ENCODE data around the gene FLOT1. TPM values are rescaled to one million over a fixed set of nuclear protein-coding genes. Genes with fewer than 3 reads are reported as not detected.

The FLOT1 gene
- total and polyA plus RNA-seq, 9 of the 15 experiments (the other 6 are each of a cell fraction or from before 2014, with no cell fraction given) = 11.7 to 149 (median 118) TPM

DNA sequence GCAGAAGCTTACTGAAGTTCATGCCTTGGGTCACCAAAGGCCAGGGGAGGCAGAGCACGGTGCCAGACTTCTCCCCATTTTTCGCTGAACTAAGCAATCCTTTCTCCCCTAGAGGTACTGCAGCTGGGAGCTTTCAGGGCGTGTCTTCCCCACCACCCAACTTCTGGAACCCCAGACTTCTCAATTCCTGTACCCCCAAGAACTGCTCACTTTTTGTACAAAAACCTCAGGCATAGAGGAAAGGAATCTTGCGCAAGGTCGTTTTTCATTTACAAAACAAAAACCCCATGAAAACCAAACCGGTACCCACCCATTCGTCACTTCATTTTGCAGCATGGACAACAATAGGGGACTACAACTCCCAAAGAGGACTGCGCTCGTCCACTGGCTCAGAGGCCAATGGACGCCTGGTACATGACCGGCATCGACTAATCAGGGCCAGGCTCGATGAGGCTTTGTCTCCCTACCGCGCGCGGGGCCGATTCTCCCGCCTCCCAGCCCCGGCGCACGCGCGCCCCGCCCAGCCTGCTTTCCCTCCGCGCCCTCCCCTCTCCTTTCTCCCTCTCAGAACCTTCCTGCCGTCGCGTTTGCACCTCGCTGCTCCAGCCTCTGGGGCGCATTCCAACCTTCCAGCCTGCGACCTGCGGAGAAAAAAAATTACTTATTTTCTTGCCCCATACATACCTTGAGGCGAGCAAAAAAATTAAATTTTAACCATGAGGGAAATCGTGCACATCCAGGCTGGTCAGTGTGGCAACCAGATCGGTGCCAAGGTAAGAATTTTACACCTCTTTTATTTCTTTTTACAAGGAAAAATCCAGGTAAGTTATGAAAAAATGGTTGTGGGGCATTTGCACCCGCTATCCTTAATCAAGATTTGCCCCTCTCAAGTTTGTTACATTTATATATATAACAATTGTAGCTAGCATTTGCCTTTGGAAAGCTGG is 22.4 kb downstream of the FLOT1 start, which contains the start of gene TUBB (continued):
- TF ChIP-seq GABPB1 (CRISPR knock-in tag; IDR thresholded peaks at IDR 0.05) = 0 out of 2 replicates have a peak, but pooled peaks have one; percentile 30
- TF ChIP-seq, protein P1, sequence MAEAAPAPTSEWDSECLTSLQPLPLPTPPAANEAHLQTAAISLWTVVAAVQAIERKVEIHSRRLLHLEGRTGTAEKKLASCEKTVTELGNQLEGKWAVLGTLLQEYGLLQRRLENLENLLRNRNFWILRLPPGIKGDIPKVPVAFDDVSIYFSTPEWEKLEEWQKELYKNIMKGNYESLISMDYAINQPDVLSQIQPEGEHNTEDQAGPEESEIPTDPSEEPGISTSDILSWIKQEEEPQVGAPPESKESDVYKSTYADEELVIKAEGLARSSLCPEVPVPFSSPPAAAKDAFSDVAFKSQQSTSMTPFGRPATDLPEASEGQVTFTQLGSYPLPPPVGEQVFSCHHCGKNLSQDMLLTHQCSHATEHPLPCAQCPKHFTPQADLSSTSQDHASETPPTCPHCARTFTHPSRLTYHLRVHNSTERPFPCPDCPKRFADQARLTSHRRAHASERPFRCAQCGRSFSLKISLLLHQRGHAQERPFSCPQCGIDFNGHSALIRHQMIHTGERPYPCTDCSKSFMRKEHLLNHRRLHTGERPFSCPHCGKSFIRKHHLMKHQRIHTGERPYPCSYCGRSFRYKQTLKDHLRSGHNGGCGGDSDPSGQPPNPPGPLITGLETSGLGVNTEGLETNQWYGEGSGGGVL (CRISPR knock-in tag; IDR thresholded peaks at IDR 0.05) = no peak
- peak; percentile 85 for TF ChIP-seq SMAD1 (IDR thresholded peaks at IDR 0.05; ENCODE audit: low read depth, low read length, partially characterized antibody)
- TF ChIP-seq CSDE1 (IDR thresholded peaks at IDR 0.05) = no peak
- TF ChIP-seq, protein P2, sequence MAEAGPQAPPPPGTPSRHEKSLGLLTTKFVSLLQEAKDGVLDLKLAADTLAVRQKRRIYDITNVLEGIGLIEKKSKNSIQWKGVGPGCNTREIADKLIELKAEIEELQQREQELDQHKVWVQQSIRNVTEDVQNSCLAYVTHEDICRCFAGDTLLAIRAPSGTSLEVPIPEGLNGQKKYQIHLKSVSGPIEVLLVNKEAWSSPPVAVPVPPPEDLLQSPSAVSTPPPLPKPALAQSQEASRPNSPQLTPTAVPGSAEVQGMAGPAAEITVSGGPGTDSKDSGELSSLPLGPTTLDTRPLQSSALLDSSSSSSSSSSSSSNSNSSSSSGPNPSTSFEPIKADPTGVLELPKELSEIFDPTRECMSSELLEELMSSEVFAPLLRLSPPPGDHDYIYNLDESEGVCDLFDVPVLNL (CRISPR knock-in tag; IDR thresholded peaks at IDR 0.05; ENCODE audit: low read depth) = peak; percentile 85; the same call in 1 of the 2 replicates
- TF ChIP-seq SOX6 (IDR thresholded peaks at IDR 0.05) = peak; percentile 63
- no peak for TF ChIP-seq TFAM (CRISPR knock-in tag; conservative IDR thresholded peaks at IDR 0.05)
- peak; percentile 97 for TF ChIP-seq CEBPB (tag; IDR thresholded peaks at IDR 0.05)
- peak; percentile 51 for TF ChIP-seq NFYB (IDR thresholded peaks at IDR 0.05; ENCODE audit: extremely low read depth, insufficient read length)
- no peak for TF ChIP-seq SAFB (IDR thresholded peaks at IDR 0.05; ENCODE audit: borderline replicate concordance, low read depth, low read length)
- no peak for TF ChIP-seq MED1 (CRISPR knock-in tag; IDR thresholded peaks at IDR 0.05; ENCODE audit: borderline replicate concordance)
- TF ChIP-seq ETV6 (IDR thresholded peaks at IDR 0.05; ENCODE audit: borderline replicate concordance in 1 of 2, low read depth in 2 of 2, low read length in 1 of 2) = no peak
- TF ChIP-seq ETV6 (CRISPR knock-in tag; IDR thresholded peaks at IDR 0.05; ENCODE audit: borderline replicate concordance) = no peak
- TF ChIP-seq, protein P3, sequence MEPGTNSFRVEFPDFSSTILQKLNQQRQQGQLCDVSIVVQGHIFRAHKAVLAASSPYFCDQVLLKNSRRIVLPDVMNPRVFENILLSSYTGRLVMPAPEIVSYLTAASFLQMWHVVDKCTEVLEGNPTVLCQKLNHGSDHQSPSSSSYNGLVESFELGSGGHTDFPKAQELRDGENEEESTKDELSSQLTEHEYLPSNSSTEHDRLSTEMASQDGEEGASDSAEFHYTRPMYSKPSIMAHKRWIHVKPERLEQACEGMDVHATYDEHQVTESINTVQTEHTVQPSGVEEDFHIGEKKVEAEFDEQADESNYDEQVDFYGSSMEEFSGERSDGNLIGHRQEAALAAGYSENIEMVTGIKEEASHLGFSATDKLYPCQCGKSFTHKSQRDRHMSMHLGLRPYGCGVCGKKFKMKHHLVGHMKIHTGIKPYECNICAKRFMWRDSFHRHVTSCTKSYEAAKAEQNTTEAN (CRISPR knock-in tag; IDR thresholded peaks at IDR 0.05) = no peak; the same call in 1 of the 2 replicates
- TF ChIP-seq, protein P4, sequence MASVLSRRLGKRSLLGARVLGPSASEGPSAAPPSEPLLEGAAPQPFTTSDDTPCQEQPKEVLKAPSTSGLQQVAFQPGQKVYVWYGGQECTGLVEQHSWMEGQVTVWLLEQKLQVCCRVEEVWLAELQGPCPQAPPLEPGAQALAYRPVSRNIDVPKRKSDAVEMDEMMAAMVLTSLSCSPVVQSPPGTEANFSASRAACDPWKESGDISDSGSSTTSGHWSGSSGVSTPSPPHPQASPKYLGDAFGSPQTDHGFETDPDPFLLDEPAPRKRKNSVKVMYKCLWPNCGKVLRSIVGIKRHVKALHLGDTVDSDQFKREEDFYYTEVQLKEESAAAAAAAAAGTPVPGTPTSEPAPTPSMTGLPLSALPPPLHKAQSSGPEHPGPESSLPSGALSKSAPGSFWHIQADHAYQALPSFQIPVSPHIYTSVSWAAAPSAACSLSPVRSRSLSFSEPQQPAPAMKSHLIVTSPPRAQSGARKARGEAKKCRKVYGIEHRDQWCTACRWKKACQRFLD (CRISPR knock-in tag; IDR thresholded peaks at IDR 0.05) = no peak
- TF ChIP-seq ZNF121 (CRISPR knock-in tag; conservative IDR thresholded peaks at IDR 0.05) = no peak
- TF ChIP-seq JUNB (CRISPR knock-in tag; conservative IDR thresholded peaks at IDR 0.05) = no peak
- TF ChIP-seq, protein P5, sequence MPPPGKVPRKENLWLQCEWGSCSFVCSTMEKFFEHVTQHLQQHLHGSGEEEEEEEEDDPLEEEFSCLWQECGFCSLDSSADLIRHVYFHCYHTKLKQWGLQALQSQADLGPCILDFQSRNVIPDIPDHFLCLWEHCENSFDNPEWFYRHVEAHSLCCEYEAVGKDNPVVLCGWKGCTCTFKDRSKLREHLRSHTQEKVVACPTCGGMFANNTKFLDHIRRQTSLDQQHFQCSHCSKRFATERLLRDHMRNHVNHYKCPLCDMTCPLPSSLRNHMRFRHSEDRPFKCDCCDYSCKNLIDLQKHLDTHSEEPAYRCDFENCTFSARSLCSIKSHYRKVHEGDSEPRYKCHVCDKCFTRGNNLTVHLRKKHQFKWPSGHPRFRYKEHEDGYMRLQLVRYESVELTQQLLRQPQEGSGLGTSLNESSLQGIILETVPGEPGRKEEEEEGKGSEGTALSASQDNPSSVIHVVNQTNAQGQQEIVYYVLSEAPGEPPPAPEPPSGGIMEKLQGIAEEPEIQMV (tag; conservative IDR thresholded peaks at IDR 0.05; ENCODE audit: low read depth) = no peak
- no peak for TF ChIP-seq NCOR1 (IDR thresholded peaks at IDR 0.05)
- TF ChIP-seq MTF1 (CRISPR knock-in tag; IDR thresholded peaks at IDR 0.05; ENCODE audit: borderline replicate concordance) = no peak
